ENCODE data around the gene USP5.

Gene USP5

DNA sequence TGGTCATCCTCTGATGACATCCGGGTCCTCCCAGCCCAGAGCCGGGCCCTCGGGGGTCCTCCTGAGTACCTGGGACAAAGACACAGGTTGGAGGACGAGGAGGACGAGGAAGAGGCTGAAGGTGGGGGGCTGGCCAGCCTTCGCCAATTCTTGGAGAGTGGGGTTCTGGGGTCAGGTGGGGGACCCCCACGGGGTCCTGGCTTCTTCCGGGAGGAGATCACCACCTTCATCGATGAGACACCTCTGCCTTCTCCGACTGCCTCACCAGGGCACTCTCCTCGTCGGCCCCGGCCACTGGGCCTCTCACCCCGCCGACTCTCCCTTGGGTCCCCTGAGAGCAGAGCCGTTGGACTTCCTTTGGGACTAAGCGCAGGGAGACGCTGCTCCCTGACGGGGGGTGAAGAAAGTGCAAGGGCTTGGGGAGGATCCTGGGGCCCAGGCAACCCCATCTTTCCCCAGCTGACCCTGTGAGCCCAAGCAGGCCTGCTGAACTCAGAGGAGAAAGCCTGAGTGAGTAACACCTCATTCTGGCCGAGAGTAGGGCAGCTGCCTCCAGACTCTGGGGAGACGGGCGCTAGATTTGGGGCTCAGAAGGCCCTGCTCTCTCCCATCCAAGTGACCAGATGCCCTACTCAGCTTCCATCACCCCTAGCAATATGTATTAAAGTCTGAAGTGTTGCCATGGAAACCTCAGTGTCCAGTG is 25.1 kb upstream of the USP5 start:
- no peak for DNase-seq

DNA sequence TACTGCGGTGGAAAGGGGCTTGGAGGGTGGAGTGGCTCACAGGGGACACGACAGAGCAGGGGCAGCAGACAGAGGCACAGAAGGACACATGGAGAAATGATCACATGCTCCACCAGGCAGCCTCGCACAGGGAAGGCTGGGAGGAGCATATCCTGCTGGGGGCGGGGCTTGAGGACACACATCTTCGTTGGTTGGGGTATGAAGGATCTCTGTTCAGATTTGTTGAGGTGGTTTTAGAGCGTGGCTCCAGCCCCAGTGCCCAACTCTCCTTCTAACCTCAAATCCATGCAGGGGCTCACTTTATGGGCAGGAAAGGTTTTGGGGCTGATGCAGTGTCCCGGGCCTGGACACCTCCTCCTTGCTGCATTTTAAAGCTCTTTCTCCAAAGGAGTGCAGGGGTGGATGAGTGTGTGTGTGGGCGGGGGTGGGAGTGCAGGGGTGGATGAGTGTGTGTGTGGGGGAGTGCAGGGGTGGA is 24.5 kb upstream of the USP5 start:
- peak; percentile 85 for DNase-seq

DNA sequence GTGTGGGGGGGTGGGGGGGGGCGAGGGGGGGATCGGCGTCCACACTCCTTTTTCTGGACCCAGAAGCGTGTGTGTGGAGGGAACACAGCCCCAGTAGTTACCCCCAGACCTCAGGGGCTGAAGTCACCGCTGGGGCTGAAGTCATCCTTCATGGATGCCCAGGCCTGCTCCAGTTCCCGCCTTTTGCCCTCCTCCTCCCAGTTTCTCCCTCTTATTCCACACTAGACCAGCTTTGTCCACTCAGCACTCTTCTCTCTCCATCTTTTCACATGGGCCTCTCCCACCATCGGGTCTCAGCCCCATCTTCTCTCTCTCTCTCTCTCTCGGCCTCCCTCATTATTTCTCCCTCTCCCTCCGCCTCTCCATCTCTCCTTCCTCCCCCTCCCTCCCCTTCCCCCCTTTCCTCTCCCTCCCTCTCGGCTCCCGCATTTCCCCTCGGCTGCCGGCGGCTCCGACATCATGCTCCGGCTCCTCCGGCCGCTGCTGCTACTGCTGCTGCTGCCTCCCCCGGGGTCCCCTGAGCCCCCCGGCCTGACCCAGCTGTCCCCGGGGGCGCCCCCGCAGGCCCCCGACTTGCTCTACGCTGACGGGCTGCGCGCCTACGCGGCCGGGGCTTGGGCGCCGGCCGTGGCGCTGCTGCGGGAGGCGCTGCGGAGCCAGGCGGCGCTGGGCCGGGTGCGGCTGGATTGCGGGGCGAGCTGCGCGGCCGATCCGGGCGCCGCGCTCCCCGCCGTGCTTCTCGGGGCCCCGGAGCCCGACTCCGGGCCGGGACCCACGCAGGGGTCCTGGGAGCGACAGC is 23.8 kb upstream of the USP5 start, which contains the start of gene P3H3:
Gene P3H3 (plus strand): TSS at position 426 of the 799 bp plus-strand sequence. CDS start 34 bp downstream, at position 460.
- peak; percentile 63 for DNase-seq

DNA sequence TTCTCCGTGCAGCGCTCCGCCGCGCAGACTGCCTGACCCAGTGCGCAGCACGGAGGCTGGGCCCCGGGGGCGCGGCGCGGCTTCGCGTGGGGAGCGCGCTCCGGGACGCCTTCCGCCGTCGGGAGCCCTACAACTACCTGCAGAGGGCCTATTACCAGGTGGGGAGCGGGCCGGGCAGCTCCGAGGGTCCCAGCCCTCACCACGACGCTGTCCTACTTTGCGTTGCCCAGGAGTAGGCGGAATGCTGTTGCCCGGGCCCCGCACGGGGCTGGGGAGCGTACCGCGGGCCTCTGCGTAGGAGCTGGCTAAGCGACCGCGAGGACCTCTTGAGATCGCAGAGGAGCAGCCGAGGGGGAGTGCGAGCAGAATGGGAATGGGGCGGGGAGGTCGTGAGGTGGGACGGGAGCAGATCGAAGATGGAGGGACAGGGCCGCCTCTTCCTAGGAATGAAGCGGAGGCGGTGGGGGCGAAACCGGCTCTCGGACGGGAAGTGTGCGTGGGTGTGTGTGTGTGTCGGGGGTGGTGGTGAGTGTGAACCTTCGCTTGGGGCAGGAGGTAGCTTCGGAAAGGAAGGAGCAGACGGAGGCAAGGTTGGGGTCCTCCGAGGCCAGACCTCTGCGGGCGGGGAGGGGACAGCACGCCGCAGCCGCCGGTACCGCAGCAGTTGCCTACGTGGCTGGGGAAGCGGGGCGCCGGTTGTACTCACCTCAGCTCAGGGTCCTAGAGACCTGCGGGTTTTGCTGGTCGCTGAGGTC is 23.0 kb upstream of the USP5 start:
- DNase-seq, result peak; percentile 61

DNA sequence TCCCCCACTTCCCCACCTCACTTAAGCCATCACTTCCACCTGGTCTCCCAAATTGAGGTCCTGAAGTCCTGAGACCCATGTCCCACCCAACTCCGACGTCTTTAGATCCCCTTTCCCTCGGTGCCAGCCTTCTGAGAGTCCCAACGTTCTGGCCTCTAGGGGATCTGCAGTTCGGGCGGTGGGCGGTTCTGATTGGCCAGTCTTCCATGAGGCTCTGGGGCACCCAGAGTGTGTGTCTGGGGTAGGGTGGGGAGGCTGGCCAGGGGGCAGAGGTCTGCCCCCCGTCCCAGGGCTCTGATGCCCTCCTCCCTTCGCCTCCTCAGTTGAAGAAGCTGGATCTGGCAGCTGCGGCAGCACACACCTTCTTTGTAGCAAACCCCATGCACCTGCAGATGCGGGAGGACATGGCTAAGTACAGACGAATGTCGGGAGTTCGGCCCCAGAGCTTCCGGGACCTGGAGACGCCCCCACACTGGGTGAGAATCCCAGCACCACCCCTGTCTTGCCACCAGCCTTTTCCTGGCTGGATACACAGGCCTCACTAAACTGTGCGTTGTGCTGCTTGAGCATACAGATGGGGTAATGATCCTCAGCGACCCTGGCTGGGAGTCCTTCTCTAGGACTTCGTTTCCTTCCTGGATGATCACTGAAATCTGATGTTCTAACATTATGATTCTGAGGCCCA is 22.3 kb upstream of the USP5 start:
- peak; percentile 48 for DNase-seq

DNA sequence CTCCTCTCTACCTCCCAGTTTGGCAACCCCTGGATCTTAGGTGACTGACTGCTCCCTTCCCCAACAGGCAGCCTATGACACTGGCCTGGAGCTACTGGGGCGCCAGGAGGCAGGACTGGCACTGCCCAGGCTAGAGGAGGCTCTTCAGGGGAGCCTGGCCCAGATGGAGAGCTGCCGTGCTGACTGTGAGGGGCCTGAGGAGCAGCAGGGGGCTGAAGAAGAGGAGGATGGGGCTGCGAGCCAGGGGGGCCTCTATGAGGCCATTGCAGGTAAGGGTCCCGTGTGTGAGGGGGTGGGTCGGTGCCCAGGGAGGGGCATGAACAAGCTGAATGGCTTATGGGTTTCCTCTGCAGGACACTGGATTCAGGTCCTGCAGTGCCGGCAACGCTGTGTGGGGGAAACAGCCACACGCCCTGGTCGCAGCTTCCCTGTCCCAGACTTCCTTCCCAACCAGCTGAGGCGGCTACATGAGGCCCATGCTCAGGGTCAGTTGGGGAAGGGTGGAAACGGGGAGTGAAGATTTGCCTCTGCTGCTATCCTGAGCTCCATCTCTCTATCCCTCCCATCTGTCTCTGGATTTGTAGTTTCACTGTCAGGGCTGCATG is 21.6 kb upstream of the USP5 start:
- DNase-seq, result no peak

DNA sequence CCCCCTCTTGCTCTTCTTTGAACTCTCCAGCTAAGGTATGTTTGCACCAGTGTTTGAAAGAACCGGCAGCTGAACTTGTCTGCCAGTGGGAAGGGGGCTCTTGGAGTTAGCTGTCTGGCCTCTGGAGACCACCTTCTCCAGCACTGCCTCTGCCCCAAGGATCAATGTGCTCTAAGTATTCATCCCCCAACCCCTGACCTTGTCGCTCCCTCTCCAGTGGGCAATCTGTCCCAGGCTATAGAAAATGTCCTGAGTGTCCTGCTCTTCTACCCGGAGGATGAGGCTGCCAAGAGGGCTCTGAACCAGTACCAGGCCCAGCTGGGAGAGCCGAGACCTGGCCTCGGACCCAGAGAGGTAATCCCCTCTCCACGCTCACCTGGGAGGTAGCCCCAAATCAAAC is 21.0 kb upstream of the USP5 start:
- DNase-seq, result no peak

DNA sequence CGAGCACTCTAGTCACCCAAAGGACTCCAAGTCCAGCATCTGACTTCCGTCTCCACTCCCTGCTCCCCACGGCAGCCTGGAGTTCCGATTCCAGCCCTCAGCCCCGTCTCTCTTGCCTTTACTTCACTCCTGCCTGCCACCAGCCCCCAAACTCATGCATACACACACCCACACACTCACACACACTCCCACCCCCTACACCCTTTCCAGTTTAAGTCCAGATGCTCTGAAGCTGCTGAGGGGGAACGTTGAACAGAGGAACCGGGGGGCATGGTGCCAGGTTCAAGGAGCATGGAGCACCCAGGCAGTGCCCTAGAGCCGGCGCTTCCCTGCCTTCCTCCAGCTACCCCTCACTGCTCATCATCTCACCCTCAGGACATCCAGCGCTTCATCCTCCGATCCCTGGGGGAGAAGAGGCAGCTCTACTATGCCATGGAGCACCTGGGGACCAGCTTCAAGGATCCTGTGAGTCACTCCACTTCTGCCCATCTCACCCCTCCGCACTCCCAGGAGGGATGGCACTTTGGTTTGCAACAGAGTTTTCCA is 20.4 kb upstream of the USP5 start:
- DNase-seq, result no peak

DNA sequence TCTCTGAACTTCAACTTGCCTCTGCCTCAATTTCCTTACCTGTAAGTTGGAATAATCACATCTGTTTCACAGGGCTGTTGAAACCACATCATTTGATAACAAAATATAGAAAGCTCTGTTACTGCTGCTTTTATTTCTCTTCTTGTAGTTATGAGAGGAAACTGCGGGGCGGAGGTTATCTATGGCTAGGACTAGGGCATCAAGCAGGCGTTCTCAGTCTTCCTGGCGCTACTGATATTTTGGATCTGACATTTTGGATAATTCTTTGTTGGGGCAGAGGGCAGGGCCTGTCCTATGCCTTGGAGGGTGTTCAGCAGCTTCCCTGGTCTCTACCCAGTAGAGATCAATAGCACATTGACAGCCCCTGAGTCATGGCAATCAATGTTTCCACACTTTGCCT is 19.8 kb upstream of the USP5 start:
- DNase-seq, result no peak

DNA sequence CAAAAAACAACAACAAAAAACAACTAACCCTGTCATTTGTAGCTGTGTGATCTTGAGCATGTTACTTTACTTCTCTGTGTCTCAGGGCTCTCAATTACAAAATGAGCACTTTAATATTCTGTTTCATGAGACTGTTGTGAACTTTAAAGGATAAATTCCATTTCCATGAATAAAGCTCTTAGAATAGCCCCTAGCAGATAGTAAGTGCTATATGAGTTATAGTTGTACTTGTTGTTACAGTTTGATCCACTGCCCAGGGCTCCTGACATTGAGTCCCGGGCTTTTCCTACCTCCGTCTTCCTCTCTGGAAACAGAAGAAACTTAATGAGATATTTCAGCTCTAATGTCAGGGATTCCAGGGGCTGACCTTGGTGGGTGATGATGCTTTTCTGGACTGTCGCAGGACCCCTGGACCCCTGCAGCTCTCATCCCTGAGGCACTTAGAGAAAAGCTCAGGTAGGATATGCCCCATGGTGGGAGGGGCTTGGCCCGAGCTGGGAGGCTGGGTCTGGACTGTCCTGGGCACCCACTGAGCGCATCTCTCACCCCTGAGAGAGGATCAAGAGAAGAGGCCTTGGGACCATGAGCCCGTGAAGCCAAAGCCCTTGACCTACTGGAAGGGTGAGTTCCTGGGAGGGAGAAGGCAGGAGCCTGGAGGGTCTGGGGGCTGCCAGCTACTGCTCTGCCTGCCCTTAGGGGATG is 18.6 kb upstream of the USP5 start:
- DNase-seq, result no peak

DNA sequence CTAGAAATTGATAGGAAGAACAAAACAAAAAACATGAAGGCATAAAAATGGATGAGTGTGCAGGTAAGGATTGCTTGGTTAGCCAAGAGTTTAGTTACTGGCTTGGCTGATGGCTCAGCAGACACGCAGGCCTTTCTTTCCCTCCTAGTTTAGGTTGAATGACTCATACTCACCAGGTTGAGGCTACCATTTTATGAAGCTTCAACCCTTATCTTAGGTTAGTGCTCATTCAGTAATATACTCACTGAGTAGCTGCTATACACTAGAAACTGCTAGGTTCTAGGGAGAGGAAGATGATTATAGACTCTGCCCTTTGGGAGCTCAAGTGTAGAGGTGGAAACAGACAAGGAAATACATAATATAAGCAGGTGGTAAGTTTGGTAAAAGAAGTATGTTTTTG is 17.7 kb upstream of the USP5 start:
- no peak for DNase-seq

DNA sequence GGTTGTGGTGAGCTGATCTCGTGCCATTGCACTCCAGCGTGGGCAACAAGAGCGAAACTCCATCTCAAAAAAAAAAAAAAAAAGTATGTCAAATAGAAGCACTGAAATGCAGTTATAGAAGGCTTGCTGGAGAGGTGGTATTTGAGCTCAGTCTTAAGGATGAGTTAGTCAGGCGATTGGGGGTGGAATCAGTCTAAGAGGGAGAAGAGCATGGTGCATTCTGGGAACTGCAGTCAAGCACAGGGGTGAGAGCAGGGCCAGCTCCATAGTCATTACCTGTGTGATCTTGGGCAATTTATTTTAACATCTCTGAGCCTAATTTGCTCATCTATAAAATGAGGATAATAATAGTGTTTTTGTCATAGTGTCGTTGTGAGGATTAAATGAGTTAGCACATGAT is 17.1 kb upstream of the USP5 start:
- DNase-seq, result no peak

DNA sequence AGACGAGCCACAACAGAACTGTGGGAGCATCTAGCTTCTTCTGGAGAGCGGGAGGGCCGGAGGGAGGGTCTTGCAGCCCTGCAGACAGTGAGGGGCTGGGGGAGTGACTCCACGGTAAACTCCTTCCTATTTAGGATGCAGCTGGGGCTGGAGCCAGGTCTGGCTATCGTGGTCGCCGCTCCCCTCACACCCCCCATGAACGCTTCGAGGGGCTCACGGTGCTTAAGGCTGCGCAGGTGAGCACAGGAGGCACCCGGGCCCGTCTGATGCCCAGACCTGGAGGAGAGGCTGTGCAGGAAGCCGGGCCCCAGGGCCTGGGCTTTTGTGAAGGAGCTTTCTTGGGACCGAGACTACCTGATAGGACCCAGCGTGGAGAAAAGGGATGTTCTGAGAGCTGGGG is 15.1 kb upstream of the USP5 start:
- DNase-seq, result no peak

DNA sequence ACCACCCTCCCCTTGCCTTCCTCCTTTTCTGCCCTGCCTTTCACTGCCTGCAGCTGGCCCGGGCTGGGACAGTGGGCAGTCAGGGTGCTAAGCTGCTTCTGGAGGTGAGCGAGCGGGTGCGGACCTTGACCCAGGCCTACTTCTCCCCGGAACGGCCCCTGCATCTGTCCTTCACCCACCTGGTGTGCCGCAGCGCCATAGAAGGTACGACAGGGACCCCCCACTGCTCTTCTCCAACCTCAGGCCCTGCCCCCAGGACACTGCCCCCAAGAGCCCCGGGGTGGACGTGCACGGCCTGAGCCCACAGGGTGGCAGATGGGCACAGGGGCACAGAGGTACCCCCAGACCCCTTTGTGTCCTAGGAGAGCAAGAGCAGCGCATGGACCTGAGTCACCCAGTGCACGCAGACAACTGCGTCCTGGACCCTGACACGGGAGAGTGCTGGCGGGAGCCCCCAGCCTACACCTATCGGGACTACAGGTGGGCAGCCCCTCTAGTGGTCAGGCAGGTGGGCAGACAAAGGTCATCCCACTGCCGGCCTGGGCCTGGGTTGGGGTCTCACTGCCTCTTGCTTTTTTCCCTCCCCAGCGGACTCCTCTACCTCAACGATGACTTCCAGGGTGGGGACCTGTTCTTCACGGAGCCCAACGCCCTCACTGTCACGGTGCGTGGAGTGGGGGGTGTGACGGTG is 14.4 kb upstream of the USP5 start:
- DNase-seq, result no peak

DNA sequence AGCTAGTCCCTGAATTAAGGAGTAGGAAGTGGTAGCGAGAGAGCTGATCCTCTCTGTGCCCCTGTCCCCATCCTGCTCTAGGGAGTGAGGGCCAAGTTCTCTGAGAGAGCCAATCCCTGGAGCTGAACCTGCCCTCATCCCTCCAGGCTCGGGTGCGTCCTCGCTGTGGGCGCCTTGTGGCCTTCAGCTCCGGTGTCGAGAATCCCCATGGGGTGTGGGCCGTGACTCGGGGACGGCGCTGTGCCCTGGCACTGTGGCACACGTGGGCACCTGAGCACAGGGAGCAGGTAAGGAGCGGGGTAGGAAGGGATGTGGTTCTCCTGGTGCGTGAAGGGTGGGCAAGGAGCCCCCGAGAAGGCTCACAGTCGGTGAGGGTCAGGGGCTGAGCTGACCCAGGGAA is 13.1 kb upstream of the USP5 start:
- DNase-seq, result no peak

DNA sequence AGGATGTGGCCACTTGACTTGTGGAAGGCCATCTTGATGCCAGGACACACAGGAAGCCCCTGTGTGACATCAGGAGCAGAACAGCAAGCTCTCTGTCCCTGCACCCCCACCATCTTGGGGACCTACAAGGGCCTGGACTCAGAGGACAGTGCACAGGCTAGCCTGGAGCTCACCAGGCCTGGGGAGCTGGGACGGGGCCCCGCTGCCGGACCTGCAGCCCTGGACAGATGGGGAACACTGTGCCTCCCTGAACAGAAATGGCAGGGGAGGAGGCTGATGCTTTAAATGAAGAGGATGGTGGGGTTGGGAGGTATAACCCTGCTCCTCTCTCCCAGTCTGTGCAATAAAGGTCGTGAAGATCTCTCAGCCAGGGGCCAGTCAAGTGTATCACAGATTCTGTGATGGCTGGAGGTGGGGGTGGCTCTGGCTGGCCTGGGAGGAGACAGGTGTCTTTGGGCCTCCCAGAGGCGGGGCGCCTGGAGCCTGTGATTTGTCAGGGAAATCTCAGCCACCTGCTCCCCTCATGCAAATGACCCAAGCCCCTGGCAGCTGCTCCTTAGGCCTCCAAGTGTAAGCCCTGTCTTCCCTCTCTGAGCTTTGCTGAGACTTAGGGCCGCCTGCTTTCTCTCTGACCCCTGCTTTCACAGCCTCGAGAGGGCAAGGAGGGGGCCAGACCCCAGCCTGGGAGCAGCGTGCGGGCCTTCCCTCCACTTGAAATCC is 12.3 kb upstream of the USP5 start:
- DNase-seq, result no peak

DNA sequence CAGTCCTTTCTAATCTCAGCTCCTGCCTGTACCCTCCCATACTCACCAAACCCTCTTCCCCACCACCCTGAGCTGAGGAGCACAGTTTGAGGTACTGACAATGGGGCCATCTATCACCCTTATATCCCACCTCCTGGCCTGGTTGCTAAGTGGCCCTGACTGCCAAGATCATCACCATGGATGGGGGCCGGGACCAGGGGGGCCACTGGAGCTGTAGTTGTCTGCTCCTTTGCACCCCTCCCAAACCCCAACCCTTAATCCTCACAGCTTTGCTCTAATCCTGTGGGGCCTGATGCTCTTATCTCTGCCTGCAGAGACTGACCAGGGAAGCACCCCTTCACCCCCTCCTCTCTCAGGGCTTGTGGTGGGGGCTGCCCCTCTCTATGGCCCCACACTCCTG is 11.6 kb upstream of the USP5 start:
- DNase-seq, result no peak

DNA sequence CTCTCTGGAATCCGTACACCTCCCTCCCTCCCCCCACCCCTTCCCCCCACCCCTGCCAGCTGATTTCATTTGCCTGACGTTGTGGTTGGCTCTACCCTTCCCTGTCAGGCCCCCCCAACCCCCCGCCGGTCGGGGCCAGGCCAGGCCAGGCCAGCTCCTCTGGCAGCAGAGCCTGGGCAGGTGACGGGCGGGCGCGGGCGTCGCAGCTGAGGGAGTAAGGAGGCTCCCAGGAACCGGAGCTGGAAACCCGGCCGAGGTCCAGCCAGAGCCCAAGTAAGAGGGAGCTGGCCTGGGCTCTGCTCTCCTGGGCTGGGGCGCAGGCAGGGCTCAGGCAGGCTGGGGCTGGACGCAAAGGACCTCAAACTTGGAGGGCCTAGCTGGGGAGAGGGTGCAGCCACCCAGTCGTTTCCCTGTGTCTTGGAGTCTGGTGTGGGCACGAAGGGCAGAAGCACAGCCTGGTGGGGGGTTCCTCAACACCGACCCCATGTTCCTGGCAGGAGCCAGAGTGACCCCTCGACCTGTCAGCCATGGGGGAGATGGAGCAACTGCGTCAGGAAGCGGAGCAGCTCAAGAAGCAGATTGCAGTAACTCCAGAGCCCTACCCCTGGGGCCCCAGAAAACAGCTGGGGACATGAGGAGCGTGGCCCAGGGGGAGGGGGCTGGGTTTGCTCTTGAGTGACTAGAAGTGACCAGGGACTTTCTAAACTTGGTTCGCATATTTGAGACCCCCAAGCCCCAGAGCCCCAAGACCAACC is 11.0 kb upstream of the USP5 start, which contains the start of gene GNB3:
Gene GNB3 (plus strand): TSS at position 165 of the 755 bp plus-strand sequence. CDS start 363 bp downstream, at position 528.
- DNase-seq, result no peak

DNA sequence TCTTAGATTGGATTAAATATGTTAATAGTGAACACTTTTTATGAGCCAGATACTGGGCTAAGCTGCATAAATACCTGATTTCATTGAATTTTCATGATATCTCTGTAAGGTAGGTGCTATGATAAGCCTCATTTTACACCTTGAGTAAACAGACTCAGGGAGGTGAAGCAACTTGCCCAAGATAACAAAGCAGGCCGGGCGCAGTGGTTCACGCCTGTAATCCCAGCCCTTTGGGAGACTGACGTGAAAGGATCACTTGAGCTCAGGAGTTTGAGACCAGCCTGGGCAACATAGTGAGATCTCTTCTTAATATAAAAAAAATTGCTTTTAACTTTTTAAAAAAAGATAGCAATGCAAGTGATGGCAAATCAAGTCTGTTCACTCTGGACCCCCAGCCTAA is 9.9 kb upstream of the USP5 start:
- no peak for DNase-seq
